H1 (cell line): ENCODE results near the gene ASCL2. TPM values are rescaled to one million over a fixed set of nuclear protein-coding genes. Genes with fewer than 3 reads are reported as not detected.

ENCODE experiments used
- CTCF ChIA-PET: fragments of 300-600 bp; sonication (Branson Sonifier 250); formaldehyde crosslinking; loops from one replicate; lab custom pipeline; 2021; ENCODE audit not compliant: partially characterized antibody; lab: Charles Lee
- POLR2A ChIA-PET: fragments of 300-600 bp; sonication (Branson Sonifier 250); formaldehyde crosslinking; loops from one replicate; lab custom pipeline; 2021; ENCODE audit warnings: inconsistent platforms; ENCODE audit not compliant: partially characterized antibody; lab: Charles Lee
- DNase-seq, 2 experiments: peaks; one replicate each; pipeline versions ENCODE4 v3.0.0 to v3.0.0-alpha.2; 2010 to 2022; ENCODE audit warnings: low spot score in 2 of 2, low read depth in 1 of 2, mixed read lengths in 1 of 2
- FAIRE-seq: peaks from 2 replicates; lab custom pipeline; 2011; peaks lifted over from hg19 to GRCh38; lab: Jason Lieb, UNC
- H2AFZ ChIP-seq: 2 replicates; pipeline ENCODE4 v1.8.1; 2012; ENCODE audit warnings: low read length, inconsistent platforms
- H2AK5ac ChIP-seq: 2 replicates; pipeline ENCODE4 v1.6.1; 2013; ENCODE audit warnings: low read depth, low read length
- H2BK120ac ChIP-seq: replicated peaks from 2 replicates; pipeline ENCODE3; 2013; ENCODE audit warnings: low read depth, low read length, inconsistent platforms
- H2BK12ac ChIP-seq: 2 replicates; pipeline ENCODE4 v1.6.1; 2013; ENCODE audit warnings: low read depth, low read length
- H2BK15ac ChIP-seq: 2 replicates; pipeline ENCODE4 v1.6.1; 2013; ENCODE audit warnings: low read length
- H2BK20ac ChIP-seq: 2 replicates; pipeline ENCODE4 v1.6.1; 2013; ENCODE audit warnings: low read length
- H2BK5ac ChIP-seq: 2 replicates; pipeline ENCODE4 v1.6.1; 2013; ENCODE audit warnings: low read depth, low read length
- H3K14ac ChIP-seq: 2 replicates; pipeline ENCODE4 v1.6.1; 2013; ENCODE audit warnings: inconsistent platforms; ENCODE audit not compliant: insufficient read length
- H3K18ac ChIP-seq: 2 replicates; pipeline ENCODE4 v1.6.1; 2013; ENCODE audit warnings: low read length; ENCODE audit errors: extremely low read depth
- H3K23ac ChIP-seq: 2 replicates; pipeline ENCODE4 v1.6.1; 2013; ENCODE audit warnings: inconsistent platforms; ENCODE audit not compliant: insufficient read length
- H3K23me2 ChIP-seq: 2 replicates; pipeline ENCODE4 v1.6.1; 2013; ENCODE audit warnings: low read depth, low read length
- H3K27ac ChIP-seq: 2 replicates; pipeline ENCODE4 v1.6.1; 2011; ENCODE audit warnings: low read depth, low read length, inconsistent platforms
- H3K27me3 ChIP-seq, 4 experiments: replicated peaks in 1 of 4; 1 replicate in 1 of 4; 2 replicates in 3 of 4; pipeline versions ENCODE4 v1.6.1 to v1.8.1; 2011 to 2013; ENCODE audit warnings: low read length in 3 of 4, mild to moderate bottlenecking in 3 of 4, inconsistent platforms in 2 of 4, mixed read lengths in 2 of 4, moderate library complexity in 1 of 4; ENCODE audit not compliant: control insufficient read depth in 3 of 4, insufficient read depth in 3 of 4; ENCODE audit errors: extremely low read depth in 1 of 4
- H3K36me3 ChIP-seq, 4 experiments: 2 replicates each; pipeline versions ENCODE4 v1.6.1 to v1.8.1; 2011 to 2013; ENCODE audit warnings: mild to moderate bottlenecking in 4 of 4, low read length in 3 of 4, moderate library complexity in 2 of 4, control low read depth in 1 of 4, inconsistent platforms in 1 of 4; ENCODE audit not compliant: insufficient read depth in 4 of 4, control insufficient read depth in 2 of 4
- H3K4ac ChIP-seq: replicated peaks from 2 replicates; pipeline ENCODE3; 2013; ENCODE audit warnings: low read length, low read depth, mixed read lengths, inconsistent platforms; ENCODE audit not compliant: insufficient read length
- H3K4me1 ChIP-seq, 4 experiments: replicated peaks in 1 of 4; 1 replicate in 1 of 4; 2 replicates in 3 of 4; pipeline versions ENCODE4 v1.6.1 to v1.8.1; 2011 to 2013; ENCODE audit warnings: low read length in 3 of 4, inconsistent platforms in 2 of 4, mixed read lengths in 1 of 4; ENCODE audit not compliant: insufficient read depth in 4 of 4, control insufficient read depth in 3 of 4
- H3K4me2 ChIP-seq, 2 experiments: 2 replicates each; pipeline versions ENCODE4 v1.6.1 to v1.8.1; 2011 to 2013; ENCODE audit warnings: low read depth in 2 of 2, low read length in 2 of 2, control low read depth in 1 of 2, inconsistent platforms in 1 of 2, mild to moderate bottlenecking in 1 of 2; ENCODE audit not compliant: insufficient read depth in 1 of 2
- H3K4me3 ChIP-seq, 4 experiments: fragments of 200-600, 300-600 bp in 1 of 4; sonication (generic), shearing (Covaris generic), sonication (Bioruptor Twin) in 1 of 4; 2 replicates each; pipeline versions ENCODE4 v1.5.1 to v1.8.1; 2011 to 2016; ENCODE audit warnings: low read length in 4 of 4, low read depth in 3 of 4, control low read depth in 2 of 4, inconsistent platforms in 2 of 4, mild to moderate bottlenecking in 2 of 4, mixed read lengths in 1 of 4, moderate library complexity in 1 of 4; ENCODE audit not compliant: insufficient read depth in 2 of 4; ENCODE audit errors: extremely low read depth in 1 of 4
- H3K56ac ChIP-seq: replicated peaks from 2 replicates; pipeline ENCODE3; 2013; ENCODE audit warnings: low read depth, mild to moderate bottlenecking, mixed read lengths, low read length, inconsistent platforms; ENCODE audit not compliant: insufficient read length
- H3K79me1 ChIP-seq: 2 replicates; pipeline ENCODE4 v1.6.1; 2013; ENCODE audit warnings: low read depth, low read length, control low read depth
- H3K79me2 ChIP-seq, 2 experiments: 2 replicates each; pipeline versions ENCODE4 v1.6.1 to v1.8.1; 2012 to 2013; ENCODE audit warnings: low read length in 2 of 2, mild to moderate bottlenecking in 2 of 2, inconsistent platforms in 1 of 2; ENCODE audit not compliant: insufficient read depth in 2 of 2, control insufficient read depth in 1 of 2
- H3K9ac ChIP-seq, 4 experiments: replicated peaks in 1 of 4; 1 replicate in 1 of 4; 2 replicates in 3 of 4; pipeline versions ENCODE4 v1.6.1 to v1.8.1; 2011 to 2013; ENCODE audit warnings: low read depth in 3 of 4, low read length in 3 of 4, control low read depth in 2 of 4, mild to moderate bottlenecking in 2 of 4, moderate library complexity in 2 of 4, inconsistent platforms in 1 of 4; ENCODE audit errors: extremely low read depth in 1 of 4
- H3K9me3 ChIP-seq, 2 experiments: 2 replicates each; pipeline versions ENCODE4 v1.6.1 to v1.8.1; 2012 to 2013; ENCODE audit warnings: mild to moderate bottlenecking in 2 of 2, moderate library complexity in 2 of 2, control low read depth in 1 of 2, inconsistent platforms in 1 of 2, low read depth in 1 of 2, low read length in 1 of 2, mixed read lengths in 1 of 2; ENCODE audit not compliant: insufficient read depth in 2 of 2
- H4K20me1 ChIP-seq, 2 experiments: replicated peaks in 1 of 2; 2 replicates each; pipeline versions ENCODE3 to v1.8.1; 2011 to 2013; ENCODE audit warnings: inconsistent platforms in 2 of 2, low read length in 2 of 2, mild to moderate bottlenecking in 1 of 2; ENCODE audit not compliant: insufficient read depth in 2 of 2, control insufficient read depth in 1 of 2
- H4K5ac ChIP-seq: 2 replicates; pipeline ENCODE4 v1.6.1; 2013; ENCODE audit warnings: low read length, low read depth, mixed read lengths, inconsistent platforms; ENCODE audit not compliant: insufficient read length
- H4K8ac ChIP-seq: 2 replicates; pipeline ENCODE4 v1.8.0; 2013; ENCODE audit warnings: mild to moderate bottlenecking, moderate library complexity, low read length, inconsistent platforms; ENCODE audit not compliant: insufficient read depth; ENCODE audit errors: extremely low read depth
- H4K91ac ChIP-seq: replicated peaks from 2 replicates; pipeline ENCODE3; 2013; ENCODE audit warnings: low read length, mixed read lengths, inconsistent platforms; ENCODE audit not compliant: insufficient read length
- EGR1 ChIP-seq: IDR thresholded peaks from 2 replicates; pipeline ENCODE4 v1.6.1; 2011; ENCODE audit warnings: low read depth, low read length, borderline replicate concordance
- HDAC2 ChIP-seq, 2 experiments: fragments of 300-600 bp in 1 of 2; sonication (generic) in 1 of 2; IDR thresholded peaks; 2 replicates each; pipeline ENCODE4 v1.6.1; 2011 to 2012; ENCODE audit warnings: low read depth in 2 of 2, low read length in 2 of 2, mild to moderate bottlenecking in 2 of 2, moderate library complexity in 2 of 2, borderline replicate concordance in 1 of 2, inconsistent platforms in 1 of 2
- POU5F1 ChIP-seq: IDR thresholded peaks from 2 replicates; pipeline ENCODE4 v1.6.1; 2011; ENCODE audit warnings: low read depth, mild to moderate bottlenecking, low read length, moderate library complexity
- SIX5 ChIP-seq: IDR thresholded peaks from 2 replicates; pipeline ENCODE4 v1.6.1; 2011; ENCODE audit warnings: mild to moderate bottlenecking, low read depth, low read length
- SUZ12 ChIP-seq: fragments of 200-600 bp; sonication (generic); IDR thresholded peaks from 2 replicates; pipeline ENCODE4 v1.6.1; 2012; ENCODE audit warnings: mild to moderate bottlenecking, inconsistent platforms, low read length, moderate library complexity, mixed read lengths
- WGBS, 2 experiments: shearing (Covaris generic) in 1 of 2; methylation state at CpG; one replicate each; pipeline versions ENCODE4 v1.1.6 to v1.1.7; 2013 to 2015; ENCODE audit warnings: low lambda C conversion rate in 2 of 2, mixed read lengths in 2 of 2, inconsistent platforms in 1 of 2, low coverage in 1 of 2, missing lambda C conversion rate in 1 of 2; ENCODE audit not compliant: insufficient replicate concordance in 2 of 2, insufficient coverage in 1 of 2, insufficient read length in 1 of 2; ENCODE audit errors: extremely low coverage in 1 of 2, missing lambda C conversion rate in 1 of 2; 5-methylcytosine and 5-hydroxymethylcytosine counted together
- polyA plus RNA-seq, 7 experiments: library from polyadenylated mRNA; depleted of rRNA in 3 of 7; stranded (reverse) in 5 of 7; unstranded in 2 of 7; fragments of >200 nt in 5 of 7; fragments of 200-250 nt in 2 of 7; gene quantifications; 1 replicate in 5 of 7; 2 replicates in 1 of 7; 4 replicates in 1 of 7; pipeline versions ENCODE4 v1.2.1 to v1.2.3, GENCODE V29; 2011 to 2013; ENCODE audit warnings: missing spikeins in 2 of 7, mixed read lengths in 2 of 7
- total RNA-seq: library from RNA; stranded (reverse); fragmentation: NEBNext Ultra II Directional; extraction: Animal tissue kit (Norgen Biotek cat#: 25700); gene quantifications from 2 replicates; pipeline ENCODE4 v1.2.1, GENCODE V29; 2021

The ASCL2 gene
- total and polyA plus RNA-seq, 2 of the 8 experiments (the other 6 are each of a cell fraction or from before 2014, with no cell fraction given) = 0.51 to 0.56 TPM

GRCh38 chr11:2234963-2235362 is 35.4 kb downstream of the ASCL2 start:
- POLR2A ChIA-PET = interaction anchor here (1.0 kb wide), 1 partner anchor 19 kb away, joined by 3 read pairs; no protein-coding TSS in a partner anchor
- Histone ChIP-seq H3K9ac (no peak overlapping the region), H2AFZ (no peak overlapping the region), H3K18ac (no peak overlapping the region), H4K5ac (no peak overlapping the region), H3K79me1 (no peaks in the 10 kb centered on the region), H2BK12ac (no peak overlapping the region), H3K4me1 (peaks cover 0 to 4% (median 2%) of the 10 kb centered on the region in 4 experiments; a peak in 2 of 7 replicates), H4K8ac (no peak overlapping the region), H3K9me3 (0 out of 4 replicates have a peak, but pooled peaks cover 0 to under 1% of the 10 kb centered on the region in 2 experiments), H3K4me2 (no peak overlapping the region), H3K14ac (no peak overlapping the region), H2BK20ac (no peak overlapping the region), H3K56ac (no peak overlapping the region), H3K36me3 (no peaks in the 10 kb centered on the region), H3K4ac (no peak overlapping the region), H2BK5ac (no peak overlapping the region), H3K27ac (no peak overlapping the region), H2AK5ac (no peak overlapping the region), H2BK120ac (no peak overlapping the region), H4K20me1 (peaks cover 0 to 2% of the 10 kb centered on the region in 2 experiments), H3K27me3 (0 out of 7 replicates have a peak, but pooled peaks cover 0 to 2% (median under 1%) of the 10 kb centered on the region in 4 experiments), H2BK15ac (no peak overlapping the region), H3K79me2 (no peaks in the 10 kb centered on the region), H4K91ac (no peak overlapping the region), H3K4me3 (no peak overlapping the region), H3K23ac (no peak overlapping the region), H3K23me2 (no peaks in the 10 kb centered on the region)
- 81% methylated on average over 9 of the region's 10 CpGs; no CpG with 5 or more reads in 1 of the 2 experiments for WGBS, 2 experiments
- CTCF ChIA-PET = interaction anchor here (1.2 to 1.6 kb wide), 3 partner anchors 10 to 41 kb away, joined by 3 to 4 read pairs (median 3); no protein-coding TSS in a partner anchor
- no peak for TF ChIP-seq SUZ12
- no peak for TF ChIP-seq EGR1
- TF ChIP-seq SIX5 = no peak
- TF ChIP-seq HDAC2 (IDR thresholded peaks at IDR 0.05; ENCODE audit: borderline replicate concordance in 1 of 2, low read depth in 2 of 2, low read length in 2 of 2) = no peak
- TF ChIP-seq POU5F1 = no peak
- FAIRE-seq (no peak), DNase-seq (no peak)
